ENCODE data around the gene PCDHGA2.
A peak's percentile ranks its signal among the peaks of the same experiment; 100 is the strongest.
"Not testable (repeated sequence)": the region's sequence is repeated elsewhere in the genome, so short reads cannot be mapped to it uniquely, and the experiment has no call there.

The PCDHGA2 gene

DNA sequence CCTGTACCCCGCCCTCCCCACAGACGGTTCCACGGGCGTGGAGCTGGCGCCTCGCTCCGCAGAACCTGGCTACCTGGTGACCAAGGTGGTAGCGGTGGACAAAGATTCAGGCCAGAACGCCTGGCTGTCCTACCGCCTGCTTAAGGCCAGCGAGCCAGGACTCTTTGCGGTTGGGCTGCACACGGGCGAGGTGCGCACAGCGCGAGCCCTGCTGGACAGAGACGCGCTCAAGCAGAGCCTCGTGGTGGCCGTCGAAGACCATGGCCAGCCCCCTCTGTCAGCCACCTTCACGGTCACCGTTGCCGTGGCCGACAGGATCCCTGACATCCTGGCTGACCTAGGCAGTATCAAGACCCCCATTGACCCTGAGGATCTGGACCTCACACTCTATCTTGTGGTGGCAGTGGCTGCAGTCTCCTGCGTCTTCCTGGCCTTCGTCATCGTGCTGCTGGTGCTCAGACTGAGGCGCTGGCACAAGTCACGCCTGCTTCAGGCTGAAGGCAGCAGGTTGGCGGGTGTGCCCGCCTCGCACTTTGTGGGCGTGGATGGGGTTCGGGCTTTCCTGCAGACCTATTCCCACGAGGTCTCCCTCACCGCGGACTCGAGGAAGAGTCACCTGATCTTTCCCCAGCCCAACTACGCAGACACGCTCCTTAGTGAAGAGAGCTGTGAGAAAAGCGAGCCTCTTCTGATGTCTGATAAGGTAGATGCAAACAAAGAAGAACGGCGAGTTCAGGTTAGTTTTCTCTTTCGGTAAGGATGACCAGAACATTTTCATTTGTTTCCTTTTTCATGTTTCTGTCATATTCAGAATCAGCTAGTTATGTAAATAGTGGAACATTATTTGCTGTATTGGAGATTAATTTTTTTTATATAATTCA, 27.7 kb downstream of the PCDHGA2 start:
- Histone ChIP-seq H3K36me3 (ENCODE audit: insufficient read depth, low read length) (no peaks in the 10 kb centered on the region), H3K27me3 (ENCODE audit: insufficient read depth, low read length) (peaks cover 88% of the 10 kb centered on the region), H2AFZ (ENCODE audit: low read length, unreplicated experiment) (no peak overlapping the region), H3K4me1 (ENCODE audit: control insufficient read depth, insufficient read depth, low read length, unreplicated experiment) (no peaks in the 10 kb centered on the region), H3K4me3 (ENCODE audit: low read depth, low read length) (no peak overlapping the region), H3K27ac (ENCODE audit: low read depth, low read length) (no peak overlapping the region), H3K79me2 (ENCODE audit: control insufficient read depth, insufficient read depth, low read length, unreplicated experiment) (no peaks in the 10 kb centered on the region)

DNA sequence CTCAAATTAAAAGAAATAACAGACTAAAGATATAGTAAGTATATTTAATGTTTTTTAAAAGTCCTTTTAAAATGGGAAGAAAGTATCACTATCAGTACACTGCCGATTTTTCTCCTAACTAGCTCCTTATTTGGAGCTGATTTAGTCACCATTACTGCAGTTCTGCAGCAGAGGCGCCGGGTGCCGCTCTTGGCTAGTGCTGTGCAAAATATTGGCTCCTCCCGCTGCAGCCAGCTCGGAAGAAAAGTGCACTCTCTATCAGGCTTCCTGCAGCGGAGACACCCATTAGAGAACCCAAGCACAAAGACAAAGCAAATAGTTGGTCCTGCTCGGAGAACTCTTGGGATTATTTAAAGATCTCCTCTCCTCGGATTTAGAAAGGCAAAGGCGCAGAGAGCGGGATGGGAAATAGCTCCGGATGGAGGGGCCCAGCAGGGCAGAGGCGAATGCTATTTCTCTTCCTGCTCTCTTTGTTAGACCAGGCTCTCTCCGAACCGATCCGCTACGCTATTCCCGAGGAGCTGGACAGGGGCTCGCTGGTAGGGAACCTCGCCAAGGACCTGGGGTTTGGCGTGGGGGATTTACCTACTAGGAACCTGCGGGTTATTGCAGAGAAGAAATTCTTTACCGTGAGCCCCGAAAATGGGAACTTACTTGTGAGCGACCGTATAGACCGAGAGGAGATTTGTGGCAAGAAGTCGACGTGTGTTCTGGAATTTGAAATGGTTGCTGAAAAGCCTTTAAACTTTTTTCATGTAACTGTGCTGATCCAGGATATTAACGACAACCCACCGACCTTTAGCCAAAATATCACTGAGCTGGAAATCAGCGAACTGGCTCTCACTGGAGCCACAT, 31.7 kb downstream of the PCDHGA2 start, which contains the start of gene PCDHGB3:
TSS of gene PCDHGB3 (plus strand) at position 249 of the 855 bp plus-strand sequence. CDS start at position 402, 153 bp downstream.
- Histone ChIP-seq H3K27me3 (ENCODE audit: insufficient read depth, low read length) (peaks cover 91% of the 10 kb centered on the region), H3K79me2 (ENCODE audit: control insufficient read depth, insufficient read depth, low read length, unreplicated experiment) (no peaks in the 10 kb centered on the region), H2AFZ (ENCODE audit: low read length, unreplicated experiment) (peak within 1 kb of the TSS; percentile 59), H3K4me1 (ENCODE audit: control insufficient read depth, insufficient read depth, low read length, unreplicated experiment) (no peaks in the 10 kb centered on the region), H3K36me3 (ENCODE audit: insufficient read depth, low read length) (no peaks in the 10 kb centered on the region), H3K4me3 (ENCODE audit: low read depth, low read length) (peak within 1 kb of the TSS; percentile 67), H3K27ac (ENCODE audit: low read depth, low read length) (no peak within 1 kb of the TSS)

DNA sequence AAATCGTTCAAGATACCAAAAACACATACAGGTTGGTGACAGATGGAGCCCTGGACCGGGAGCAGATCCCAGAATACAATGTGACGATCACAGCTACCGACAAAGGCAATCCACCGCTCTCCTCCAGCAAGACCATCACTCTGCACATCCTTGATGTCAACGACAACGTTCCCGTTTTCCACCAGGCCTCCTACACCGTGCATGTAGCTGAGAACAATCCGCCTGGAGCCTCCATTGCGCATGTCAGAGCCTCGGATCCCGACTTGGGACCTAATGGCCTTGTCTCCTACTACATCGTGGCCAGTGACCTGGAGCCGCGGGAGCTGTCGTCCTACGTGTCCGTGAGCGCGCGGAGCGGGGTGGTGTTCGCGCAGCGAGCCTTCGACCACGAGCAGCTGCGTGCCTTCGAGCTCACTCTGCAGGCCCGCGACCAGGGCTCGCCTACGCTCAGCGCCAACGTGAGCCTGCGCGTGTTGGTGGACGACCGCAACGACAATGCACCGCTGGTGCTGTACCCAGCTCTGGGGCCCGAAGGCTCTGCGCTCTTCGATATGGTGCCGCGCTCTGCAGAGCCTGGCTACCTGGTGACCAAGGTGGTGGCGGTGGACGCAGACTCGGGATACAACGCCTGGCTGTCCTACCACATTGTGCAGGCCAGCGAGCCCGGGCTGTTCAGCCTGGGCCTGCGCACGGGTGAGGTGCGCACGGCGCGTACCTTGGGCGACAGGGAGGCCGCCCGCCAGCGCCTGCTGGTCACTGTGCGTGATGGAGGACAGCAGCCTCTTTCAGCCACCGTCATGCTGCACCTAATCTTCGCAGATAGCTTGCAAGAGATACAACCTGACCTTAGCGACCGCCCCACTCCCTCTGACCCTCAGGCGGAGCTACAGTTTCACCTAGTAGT, 33.3 kb downstream of the PCDHGA2 start:
- Histone ChIP-seq H3K79me2 (ENCODE audit: control insufficient read depth, insufficient read depth, low read length, unreplicated experiment) (no peaks in the 10 kb centered on the region), H3K27ac (ENCODE audit: low read depth, low read length) (no peak overlapping the region), H3K36me3 (ENCODE audit: insufficient read depth, low read length) (no peaks in the 10 kb centered on the region), H3K4me3 (ENCODE audit: low read depth, low read length) (no peak overlapping the region), H3K4me1 (ENCODE audit: control insufficient read depth, insufficient read depth, low read length, unreplicated experiment) (no peaks in the 10 kb centered on the region), H3K27me3 (ENCODE audit: insufficient read depth, low read length) (peaks cover 77% of the 10 kb centered on the region), H2AFZ (ENCODE audit: low read length, unreplicated experiment) (no peak overlapping the region)

DNA sequence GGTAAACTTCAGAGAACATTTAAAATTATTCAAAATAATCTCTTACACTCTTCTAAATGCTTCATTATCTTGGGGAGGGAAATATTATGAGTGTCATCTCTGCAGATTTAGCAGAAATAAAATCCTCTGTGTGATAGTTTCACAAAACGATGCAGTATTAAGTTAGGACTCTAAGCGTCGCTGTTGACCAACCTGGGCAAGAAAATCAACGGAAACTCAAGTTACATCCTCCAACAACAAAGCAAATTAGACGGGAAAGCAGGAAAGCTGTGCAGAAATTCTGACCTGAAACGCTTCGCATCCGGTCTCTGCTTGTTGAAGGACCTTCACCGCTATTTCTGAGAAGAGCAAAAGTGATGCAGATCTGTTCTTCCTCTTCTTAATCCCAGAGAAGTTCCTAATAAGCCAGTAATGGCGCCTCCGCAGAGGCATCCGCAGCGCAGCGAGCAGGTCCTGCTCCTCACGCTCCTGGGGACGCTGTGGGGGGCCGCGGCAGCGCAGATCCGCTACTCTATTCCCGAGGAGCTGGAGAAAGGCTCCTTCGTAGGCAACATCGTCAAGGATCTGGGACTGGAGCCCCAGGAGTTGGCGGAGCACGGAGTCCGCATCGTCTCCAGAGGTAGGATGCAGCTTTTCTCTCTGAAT, 35.2 kb downstream of the PCDHGA2 start, which contains the start of gene PCDHGA6:
TSS of gene PCDHGA6 (plus strand) at position 219 of the 645 bp plus-strand sequence. CDS start at position 412, 193 bp downstream.
- Histone ChIP-seq H3K36me3 (ENCODE audit: insufficient read depth, low read length) (no peaks in the 10 kb centered on the region), H3K4me1 (ENCODE audit: control insufficient read depth, insufficient read depth, low read length, unreplicated experiment) (no peaks in the 10 kb centered on the region), H2AFZ (ENCODE audit: low read length, unreplicated experiment) (no peak within 1 kb of the TSS), H3K4me3 (ENCODE audit: low read depth, low read length) (peak within 1 kb of the TSS; percentile 67), H3K27ac (ENCODE audit: low read depth, low read length) (no peak within 1 kb of the TSS), H3K79me2 (ENCODE audit: control insufficient read depth, insufficient read depth, low read length, unreplicated experiment) (no peaks in the 10 kb centered on the region), H3K27me3 (ENCODE audit: insufficient read depth, low read length) (peaks cover 72% of the 10 kb centered on the region)

DNA sequence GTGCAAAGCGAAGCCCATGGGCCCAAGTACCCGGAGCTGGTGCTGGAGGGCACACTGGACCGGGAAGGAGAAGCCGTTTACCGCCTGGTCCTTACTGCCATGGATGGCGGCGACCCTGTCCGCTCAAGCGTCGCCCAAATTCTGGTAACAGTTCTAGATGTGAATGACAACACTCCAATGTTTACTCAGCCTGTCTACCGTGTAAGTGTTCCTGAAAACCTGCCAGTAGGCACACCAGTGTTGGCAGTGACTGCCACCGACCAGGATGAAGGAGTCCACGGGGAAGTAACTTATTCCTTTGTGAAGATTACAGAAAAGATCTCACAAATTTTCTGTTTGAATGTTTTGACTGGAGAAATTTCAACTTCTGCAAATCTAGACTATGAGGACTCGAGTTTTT, 36.1 kb downstream of the PCDHGA2 start:
- Histone ChIP-seq H2AFZ (ENCODE audit: low read length, unreplicated experiment) (no peak overlapping the region), H3K79me2 (ENCODE audit: control insufficient read depth, insufficient read depth, low read length, unreplicated experiment) (no peaks in the 10 kb centered on the region), H3K4me1 (ENCODE audit: control insufficient read depth, insufficient read depth, low read length, unreplicated experiment) (no peaks in the 10 kb centered on the region), H3K4me3 (ENCODE audit: low read depth, low read length) (peak overlapping the region; percentile 67; the same call in 1 of the 2 replicates), H3K27me3 (ENCODE audit: insufficient read depth, low read length) (peaks cover 74% of the 10 kb centered on the region), H3K27ac (ENCODE audit: low read depth, low read length) (no peak overlapping the region), H3K36me3 (ENCODE audit: insufficient read depth, low read length) (no peaks in the 10 kb centered on the region)

DNA sequence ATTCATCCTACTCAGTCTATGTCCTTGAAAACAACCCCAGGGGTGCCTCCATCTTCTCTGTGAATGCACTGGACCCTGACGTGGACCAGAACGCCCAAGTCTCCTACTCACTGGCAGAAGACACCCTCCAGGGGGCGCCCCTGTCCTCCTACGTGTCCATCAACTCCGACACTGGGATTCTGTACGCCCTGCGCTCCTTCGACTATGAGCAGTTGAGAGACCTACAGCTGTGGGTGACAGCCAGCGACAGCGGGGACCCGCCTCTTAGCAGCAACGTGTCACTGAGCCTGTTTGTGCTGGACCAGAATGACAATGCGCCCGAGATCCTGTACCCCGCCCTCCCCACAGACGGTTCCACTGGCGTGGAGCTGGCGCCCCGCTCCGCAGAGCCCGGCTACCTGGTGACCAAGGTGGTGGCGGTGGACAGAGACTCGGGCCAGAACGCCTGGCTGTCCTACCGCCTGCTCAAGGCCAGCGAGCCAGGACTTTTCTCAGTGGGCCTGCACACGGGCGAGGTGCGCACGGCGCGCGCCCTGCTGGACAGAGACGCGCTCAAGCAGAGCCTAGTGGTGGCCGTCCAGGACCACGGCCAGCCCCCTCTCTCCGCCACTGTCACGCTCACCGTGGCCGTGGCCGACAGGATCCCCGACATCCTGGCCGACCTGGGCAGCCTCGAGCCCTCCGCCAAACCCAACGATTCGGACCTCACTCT, 37.0 kb downstream of the PCDHGA2 start:
- H3K27me3 ChIP-seq (ENCODE audit: insufficient read depth, low read length), result peaks cover 74% of the 10 kb centered on the region
- H3K27ac ChIP-seq (ENCODE audit: low read depth, low read length); H3K36me3 ChIP-seq (ENCODE audit: insufficient read depth, low read length); H2AFZ ChIP-seq (ENCODE audit: low read length, unreplicated experiment); H3K4me1 ChIP-seq (ENCODE audit: control insufficient read depth, insufficient read depth, low read length, unreplicated experiment); H3K4me3 ChIP-seq (ENCODE audit: low read depth, low read length); H3K79me2 ChIP-seq (ENCODE audit: control insufficient read depth, insufficient read depth, low read length, unreplicated experiment): not testable (repeated sequence)

DNA sequence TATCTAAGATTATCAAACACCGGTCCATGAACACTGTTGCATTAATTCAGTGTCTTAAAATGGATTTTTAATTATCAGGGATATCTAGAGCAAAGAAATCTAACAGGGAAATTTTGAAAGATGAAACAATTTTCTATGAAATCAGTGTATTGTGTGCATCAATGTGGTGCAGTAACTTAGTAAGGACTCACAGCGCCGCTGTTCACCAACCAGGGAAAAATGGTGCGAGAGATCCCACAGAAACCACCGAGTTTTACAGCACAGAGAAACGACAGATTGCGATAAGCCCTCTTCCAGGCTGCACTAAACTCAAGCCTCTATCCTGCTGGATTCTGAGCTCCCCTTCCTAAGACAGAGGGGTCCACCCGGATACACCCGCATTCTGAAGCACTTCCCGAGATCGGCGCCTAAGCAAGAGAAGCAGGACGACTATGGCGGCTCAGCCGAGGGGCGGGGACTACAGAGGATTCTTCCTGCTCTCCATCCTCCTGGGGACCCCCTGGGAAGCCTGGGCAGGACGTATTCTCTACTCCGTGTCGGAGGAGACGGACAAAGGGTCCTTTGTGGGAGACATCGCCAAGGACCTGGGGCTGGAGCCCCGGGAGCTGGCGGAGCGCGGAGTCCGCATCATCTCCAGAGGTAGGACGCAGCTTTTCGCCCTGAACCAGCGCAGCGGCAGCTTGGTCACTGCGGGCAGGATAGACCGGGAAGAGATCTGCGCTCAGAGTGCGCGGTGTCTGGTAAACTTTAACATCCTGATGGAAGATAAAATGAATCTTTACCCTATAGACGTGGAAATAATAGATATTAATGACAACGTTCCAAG, 44.1 kb downstream of the PCDHGA2 start, which contains the start of gene PCDHGA7:
TSS of gene PCDHGA7 (plus strand) at position 274 of the 826 bp plus-strand sequence. CDS start at position 432, 158 bp downstream.
- Histone ChIP-seq H3K4me3 (ENCODE audit: low read depth, low read length) (peak within 1 kb of the TSS; percentile 67), H3K79me2 (ENCODE audit: control insufficient read depth, insufficient read depth, low read length, unreplicated experiment) (no peaks in the 10 kb centered on the region), H3K36me3 (ENCODE audit: insufficient read depth, low read length) (no peaks in the 10 kb centered on the region), H3K27me3 (ENCODE audit: insufficient read depth, low read length) (peaks cover 80% of the 10 kb centered on the region), H2AFZ (ENCODE audit: low read length, unreplicated experiment) (no peak within 1 kb of the TSS), H3K4me1 (ENCODE audit: control insufficient read depth, insufficient read depth, low read length, unreplicated experiment) (no peaks in the 10 kb centered on the region), H3K27ac (ENCODE audit: low read depth, low read length) (no peak within 1 kb of the TSS)

DNA sequence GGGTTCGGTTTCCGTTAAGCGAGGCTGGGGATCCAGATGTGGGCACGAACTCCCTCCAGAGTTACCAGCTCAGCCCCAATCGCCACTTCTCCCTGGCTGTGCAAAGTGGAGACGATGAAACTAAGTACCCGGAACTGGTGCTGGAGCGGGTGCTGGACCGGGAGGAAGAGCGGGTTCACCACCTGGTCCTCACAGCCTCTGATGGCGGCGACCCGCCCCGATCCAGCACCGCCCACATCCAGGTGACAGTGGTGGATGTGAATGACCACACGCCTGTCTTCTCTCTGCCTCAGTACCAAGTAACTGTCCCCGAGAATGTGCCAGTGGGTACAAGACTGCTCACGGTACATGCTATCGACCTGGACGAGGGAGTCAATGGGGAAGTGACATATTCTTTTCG, 44.8 kb downstream of the PCDHGA2 start:
- Histone ChIP-seq H3K36me3 (ENCODE audit: insufficient read depth, low read length) (no peaks in the 10 kb centered on the region), H2AFZ (ENCODE audit: low read length, unreplicated experiment) (no peak overlapping the region), H3K79me2 (ENCODE audit: control insufficient read depth, insufficient read depth, low read length, unreplicated experiment) (no peaks in the 10 kb centered on the region), H3K4me1 (ENCODE audit: control insufficient read depth, insufficient read depth, low read length, unreplicated experiment) (no peaks in the 10 kb centered on the region), H3K4me3 (ENCODE audit: low read depth, low read length) (no peak overlapping the region), H3K27ac (ENCODE audit: low read depth, low read length) (no peak overlapping the region), H3K27me3 (ENCODE audit: insufficient read depth, low read length) (peaks cover 83% of the 10 kb centered on the region)

All from ACC112 (cell line).